ENCODE measurements around the gene WDR54.

DNA sequence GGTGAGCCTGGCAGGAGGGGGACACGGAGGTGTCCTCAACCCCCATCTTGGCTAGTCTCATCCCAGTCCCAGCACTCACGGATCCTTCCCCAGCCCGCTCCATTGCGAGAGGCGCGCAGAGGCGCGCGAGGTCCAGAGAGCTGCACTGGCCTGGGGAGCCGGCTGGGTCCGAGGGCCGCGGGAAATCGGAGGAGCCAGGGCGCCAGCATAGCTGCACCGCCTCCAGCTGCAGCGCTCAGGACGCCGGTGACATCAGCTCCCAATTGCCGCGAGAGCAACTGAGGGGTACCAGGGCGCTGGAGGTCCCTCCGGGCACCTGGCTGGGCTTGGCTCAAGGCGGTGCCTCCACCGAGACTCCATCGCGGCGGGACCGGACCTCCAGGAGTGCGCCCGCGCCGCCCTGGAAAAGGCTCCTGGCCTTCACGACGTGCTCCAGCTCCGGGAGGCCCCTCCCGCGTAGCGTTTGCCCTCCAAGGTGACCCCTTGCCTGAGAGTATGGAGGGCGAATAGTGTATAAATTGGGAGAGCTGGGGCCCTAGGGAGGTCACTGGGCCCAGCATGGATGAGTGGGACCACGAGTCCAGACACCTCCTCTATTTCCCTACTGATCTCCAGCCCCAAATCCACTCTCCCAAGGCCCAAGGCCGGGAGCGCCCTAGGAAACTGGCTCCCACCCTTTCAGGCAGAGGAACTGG, 14.7 kb downstream of the WDR54 start:
- TF ChIP-seq, protein P1, sequence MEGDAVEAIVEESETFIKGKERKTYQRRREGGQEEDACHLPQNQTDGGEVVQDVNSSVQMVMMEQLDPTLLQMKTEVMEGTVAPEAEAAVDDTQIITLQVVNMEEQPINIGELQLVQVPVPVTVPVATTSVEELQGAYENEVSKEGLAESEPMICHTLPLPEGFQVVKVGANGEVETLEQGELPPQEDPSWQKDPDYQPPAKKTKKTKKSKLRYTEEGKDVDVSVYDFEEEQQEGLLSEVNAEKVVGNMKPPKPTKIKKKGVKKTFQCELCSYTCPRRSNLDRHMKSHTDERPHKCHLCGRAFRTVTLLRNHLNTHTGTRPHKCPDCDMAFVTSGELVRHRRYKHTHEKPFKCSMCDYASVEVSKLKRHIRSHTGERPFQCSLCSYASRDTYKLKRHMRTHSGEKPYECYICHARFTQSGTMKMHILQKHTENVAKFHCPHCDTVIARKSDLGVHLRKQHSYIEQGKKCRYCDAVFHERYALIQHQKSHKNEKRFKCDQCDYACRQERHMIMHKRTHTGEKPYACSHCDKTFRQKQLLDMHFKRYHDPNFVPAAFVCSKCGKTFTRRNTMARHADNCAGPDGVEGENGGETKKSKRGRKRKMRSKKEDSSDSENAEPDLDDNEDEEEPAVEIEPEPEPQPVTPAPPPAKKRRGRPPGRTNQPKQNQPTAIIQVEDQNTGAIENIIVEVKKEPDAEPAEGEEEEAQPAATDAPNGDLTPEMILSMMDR (IDR thresholded peaks at IDR 0.05), result no peak
- TF ChIP-seq POLR2AphosphoS5 (IDR thresholded peaks at IDR 0.05) (no peak), POLR2A (IDR thresholded peaks at IDR 0.05) (no peak)

Data from transverse colon (tissue), 4 donors.